NB4 (cell line): Measurements from ENCODE around the gene TCF4.

ENCODE experiments used
- CTCF ChIP-seq: IDR thresholded peaks from one replicate; pipeline ENCODE4 v1.5.1; 2012; ENCODE audit warnings: low read depth, low read length
- POLR2A ChIP-seq: IDR thresholded peaks from 2 replicates; pipeline ENCODE4 v1.6.1; 2011; ENCODE audit warnings: mild to moderate bottlenecking; ENCODE audit not compliant: insufficient read length; ENCODE audit errors: extremely low read depth

- TF ChIP-seq CTCF: no peak
- TF ChIP-seq POLR2A: no peak
These were observed 28.3 kb downstream of the TCF4 start for GRCh38 chr18:55559739-55560138.
